GM21619 (cell line): ENCODE measurements around the gene KDM4E.
"Not testable (repeated sequence)": the region's sequence is repeated elsewhere in the genome, so short reads cannot be mapped to it uniquely, and the experiment has no call there.

Experiments
- ATAC-seq: cut with Tn5 transposase; IDR thresholded peaks from one replicate; pipeline ENCODE4 v1.9.1; 2021; ENCODE audit not compliant: unreplicated experiment

The KDM4E gene

GRCh38 chr11:95024958-95025357 is at the start of gene KDM4E:
TSS of gene KDM4E (plus strand) at chr11:95025258. CDS start at chr11:95025558, 300 bp downstream.
- ATAC-seq = no peak

- no peak for ATAC-seq
These were observed 49.5 kb upstream of the KDM4E start for GRCh38 chr11:94975599-94975998.

- no peak for ATAC-seq
These were observed 37.7 kb upstream of the KDM4E start for GRCh38 chr11:94987378-94987777.

DNA sequence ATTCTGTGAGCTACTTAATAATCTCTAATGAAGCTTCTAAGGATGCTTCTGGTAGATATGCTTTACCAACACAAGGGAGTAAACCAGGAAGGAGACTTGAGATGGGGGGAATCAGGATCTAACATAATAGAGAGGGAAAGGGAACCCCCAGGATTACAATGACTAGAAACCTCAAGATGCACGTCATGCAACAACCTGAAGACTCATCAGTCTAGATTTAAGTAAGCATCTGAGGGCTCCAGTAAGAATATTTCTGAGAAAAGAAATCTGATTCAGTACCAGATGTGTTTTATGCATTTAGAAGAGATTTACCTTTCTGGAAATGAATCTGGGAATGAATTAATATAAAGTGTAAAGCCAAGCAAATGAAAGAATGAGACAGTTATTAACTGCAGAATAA is 36.3 kb upstream of the KDM4E start:
- no peak for ATAC-seq

- ATAC-seq = no peak
These were observed 31.6 kb upstream of the KDM4E start for GRCh38 chr11:94993400-94993943.

GRCh38 chr11:94997437-94997836 is 27.6 kb upstream of the KDM4E start:
- ATAC-seq = no peak

GRCh38 chr11:94998285-94998684 is 26.8 kb upstream of the KDM4E start:
- ATAC-seq = no peak

- no peak for ATAC-seq
These were observed 21.3 kb upstream of the KDM4E start for GRCh38 chr11:95003716-95004115.

GRCh38 chr11:95005642-95006041 is 19.4 kb upstream of the KDM4E start:
- no peak for ATAC-seq

GRCh38 chr11:95011376-95011775 is 13.7 kb upstream of the KDM4E start:
- no peak for ATAC-seq

- ATAC-seq = no peak
These were observed 10.8 kb upstream of the KDM4E start for GRCh38 chr11:95014184-95014821.

- no peak for ATAC-seq
These were observed 8.9 kb upstream of the KDM4E start for GRCh38 chr11:95016139-95016538.

DNA sequence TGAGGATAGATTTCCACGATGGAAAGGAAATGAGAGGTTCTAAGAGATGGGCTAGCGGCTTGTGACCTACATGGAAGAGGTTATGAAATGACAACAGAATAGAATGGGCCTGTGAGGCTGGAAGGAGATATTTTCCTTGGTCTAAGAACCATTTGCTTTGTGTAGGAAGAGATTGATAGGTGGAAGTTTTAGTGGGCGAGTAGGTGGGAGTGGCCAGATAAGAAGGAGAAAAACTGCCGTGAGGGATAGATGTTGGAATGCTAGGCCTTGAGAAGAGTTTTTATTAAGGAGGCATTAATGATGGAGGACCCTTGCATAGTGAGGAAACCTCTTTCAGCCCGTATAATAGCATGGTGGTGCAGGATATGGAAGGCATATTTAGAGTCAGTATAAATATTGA is 3.6 kb upstream of the KDM4E start:
- not testable (repeated sequence) for ATAC-seq

DNA sequence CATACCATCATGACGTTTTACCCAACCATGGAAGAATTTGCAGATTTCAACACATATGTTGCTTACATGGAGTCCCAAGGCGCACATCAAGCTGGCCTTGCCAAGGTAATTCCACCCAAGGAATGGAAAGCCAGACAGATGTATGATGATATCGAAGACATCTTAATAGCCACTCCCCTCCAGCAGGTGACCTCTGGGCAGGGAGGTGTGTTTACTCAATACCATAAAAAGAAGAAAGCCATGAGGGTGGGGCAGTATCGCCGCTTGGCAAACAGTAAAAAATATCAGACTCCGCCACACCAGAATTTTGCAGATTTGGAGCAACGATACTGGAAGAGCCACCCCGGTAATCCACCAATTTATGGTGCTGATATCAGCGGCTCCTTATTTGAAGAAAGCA is 536 bp downstream of the KDM4E start:
- not testable (repeated sequence) for ATAC-seq

DNA sequence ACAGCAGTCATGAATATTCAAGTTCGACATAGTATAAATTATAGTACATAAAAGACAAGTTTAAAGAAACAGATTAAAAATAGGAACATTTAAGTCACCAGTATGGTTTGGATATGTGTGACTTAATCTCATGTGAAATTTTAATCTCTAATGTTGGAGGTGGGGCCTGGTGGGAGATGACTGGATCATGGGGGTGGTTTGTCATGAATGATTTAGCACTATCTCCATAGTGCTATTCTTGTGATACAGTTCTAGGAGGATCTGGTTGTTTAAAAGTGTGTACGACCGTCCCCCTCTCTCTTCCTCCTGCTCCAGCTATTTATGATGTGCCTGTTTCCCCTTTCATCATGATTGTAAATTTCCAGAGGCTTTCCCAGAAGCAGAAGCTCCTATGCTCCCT is 3.3 kb downstream of the KDM4E start:
- ATAC-seq = no peak

GRCh38 chr11:95033051-95033450 is 8.0 kb downstream of the KDM4E start:
- no peak for ATAC-seq

GRCh38 chr11:95035316-95035715 is 10.3 kb downstream of the KDM4E start:
- no peak for ATAC-seq

GRCh38 chr11:95037356-95038035 is 12.4 kb downstream of the KDM4E start:
- not testable (repeated sequence) for ATAC-seq

DNA sequence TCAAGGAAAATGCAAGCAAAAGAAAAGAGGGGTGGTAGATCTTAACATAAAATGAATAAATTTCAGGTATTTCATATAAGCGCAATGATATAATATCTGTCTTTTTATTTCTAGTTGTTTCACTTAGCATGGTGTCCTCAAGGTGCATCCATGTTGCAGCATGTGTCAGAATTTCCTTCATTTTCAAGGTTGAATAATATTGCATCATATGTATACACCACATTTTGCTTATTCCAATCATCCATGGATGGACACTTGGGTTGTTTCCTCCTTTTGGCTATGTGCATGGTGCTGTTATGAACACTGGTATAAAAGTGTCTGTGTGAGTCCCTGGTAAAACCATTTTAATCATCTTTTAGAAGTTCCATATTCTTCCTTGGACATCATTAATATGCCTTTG is 17.2 kb downstream of the KDM4E start:
- no peak for ATAC-seq

GRCh38 chr11:95042906-95043305 is 17.8 kb downstream of the KDM4E start:
- no peak for ATAC-seq

- no peak for ATAC-seq
These were observed 19.0 kb downstream of the KDM4E start for GRCh38 chr11:95044010-95044409.

- no peak for ATAC-seq
These were observed 20.8 kb downstream of the KDM4E start for GRCh38 chr11:95045812-95046211.
